ENCODE results near the gene ZIC2.

The ZIC2 gene

GRCh38 chr13:99975626-99976025 lies 6.0 kb upstream of the ZIC2 start:
- DNase-seq: no peak

- DNase-seq: no peak
Observed at GRCh38 chr13:99976575-99976974, 5.0 kb upstream of the ZIC2 start.

- no peak for DNase-seq
Observed at GRCh38 chr13:99977334-99977911, 4.2 kb upstream of the ZIC2 start.

- no peak for DNase-seq
Observed at GRCh38 chr13:99977912-99978798, 3.4 kb upstream of the ZIC2 start.

GRCh38 chr13:99978799-99979452 lies 2.7 kb upstream of the ZIC2 start:
- no peak for DNase-seq

- DNase-seq: no peak
Observed at GRCh38 chr13:99979453-99980200, 2.0 kb upstream of the ZIC2 start.

GRCh38 chr13:99980201-99980823 lies 1.3 kb upstream of the ZIC2 start:
- peak; percentile 46 for DNase-seq

- DNase-seq: no peak
Observed at GRCh38 chr13:99980824-99981734, 505 bp upstream of the ZIC2 start.

- DNase-seq: no peak
Observed at GRCh38 chr13:99982036-99982730, 599 bp downstream of the ZIC2 start.

- no peak for DNase-seq
Observed at GRCh38 chr13:99982731-99983498, 1.3 kb downstream of the ZIC2 start.

GRCh38 chr13:99983499-99984401 lies 2.2 kb downstream of the ZIC2 start:
- DNase-seq: no peak

GRCh38 chr13:99984461-99985240 lies 3.1 kb downstream of the ZIC2 start:
- DNase-seq: no peak

GRCh38 chr13:99985241-99985874 lies 3.8 kb downstream of the ZIC2 start:
- no peak for DNase-seq

- no peak for DNase-seq
Observed at GRCh38 chr13:99985886-99986527, 4.4 kb downstream of the ZIC2 start.

- DNase-seq: no peak
Observed at GRCh38 chr13:99986741-99987140, 5.2 kb downstream of the ZIC2 start.

GRCh38 chr13:99987154-99988019 lies 5.8 kb downstream of the ZIC2 start:
- DNase-seq: no peak

Data from activated gamma-delta T cell treated with Interleukin-2 at 50 U/mL for 16 hours (primary cell).